ENCODE results near the gene XRCC1. TPM values are rescaled to one million over a fixed set of nuclear protein-coding genes. Genes with fewer than 3 reads are reported as not detected.
A peak's percentile ranks its signal among the peaks of the same experiment; 100 is the strongest.

Gene XRCC1
- total and polyA plus RNA-seq, 9 of the 15 experiments (the other 6 are each of a cell fraction or from before 2014, with no cell fraction given) = 1.5 to 36.9 (median 24.9) TPM

DNA sequence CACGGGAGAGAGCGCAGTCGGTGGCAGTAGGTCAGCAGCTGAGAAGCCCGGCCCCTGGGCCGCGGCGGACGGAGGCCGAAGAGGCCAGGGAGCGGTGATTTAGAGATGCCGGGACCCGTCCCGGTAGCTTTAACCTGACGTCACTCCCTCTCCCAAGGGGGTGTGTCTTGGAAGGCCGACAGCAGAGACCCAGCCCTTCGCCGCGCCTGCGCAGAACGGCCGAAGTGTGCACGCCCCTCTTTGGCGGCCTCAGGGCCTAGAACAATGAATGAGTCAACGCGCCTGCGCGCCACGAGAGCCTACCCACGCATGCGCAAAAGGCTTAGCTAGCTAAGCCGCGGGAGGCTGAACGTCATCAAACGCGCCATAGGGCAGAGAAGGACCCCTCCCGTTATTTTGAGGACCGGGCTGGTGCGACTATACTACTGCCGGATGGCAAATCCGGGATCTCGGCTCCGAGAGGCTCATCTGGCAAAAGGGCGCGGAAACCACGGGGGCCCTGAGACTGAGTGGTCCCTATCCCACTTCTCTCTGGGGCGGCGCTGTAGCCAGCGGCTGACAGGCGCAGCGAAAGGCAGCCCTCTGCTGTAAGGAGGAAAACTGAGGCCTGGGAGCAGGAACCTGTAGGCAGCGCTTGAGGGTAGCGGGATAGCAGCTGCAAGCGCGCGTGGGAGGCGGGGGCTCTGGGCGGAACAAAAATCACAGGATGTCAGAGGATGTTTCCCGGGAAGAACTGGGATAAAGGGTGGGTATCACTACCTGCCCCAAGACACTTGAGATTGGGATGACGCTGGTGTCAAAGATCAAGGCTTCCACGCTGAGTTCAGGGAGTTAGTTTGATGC is 20.9 kb upstream of the XRCC1 start, which contains the start of the genes IRGQ and ZNF576 (continued):
- TF ChIP-seq ZBTB49 (CRISPR knock-in tag; IDR thresholded peaks at IDR 0.05; ENCODE audit: borderline replicate concordance) (no peak), ARID1B (IDR thresholded peaks at IDR 0.05) (peak; percentile 49; the same call in 1 of the 2 replicates), CREB1 (IDR thresholded peaks at IDR 0.05) (peak; percentile 98), CREB1 (CRISPR knock-in tag; IDR thresholded peaks at IDR 0.05) (peak; percentile 99), ZNF324 (CRISPR knock-in tag; IDR thresholded peaks at IDR 0.05) (0 out of 2 replicates have a peak, but pooled peaks have one; percentile 34), SIN3B (IDR thresholded peaks at IDR 0.05; ENCODE audit: low read depth) (peak; percentile 94), RFX7 (CRISPR knock-in tag; IDR thresholded peaks at IDR 0.05) (no peak), ARID4B (CRISPR knock-in tag; IDR thresholded peaks at IDR 0.05) (peak; percentile 14; the same call in 1 of the 2 replicates), MAFG (tag; conservative IDR thresholded peaks at IDR 0.05) (no peak), PKNOX1 (IDR thresholded peaks at IDR 0.05) (peak; percentile 81), CCNT2 (IDR thresholded peaks at IDR 0.05; ENCODE audit: borderline replicate concordance, extremely low read depth, insufficient read length, low read depth, low read length) (peak; percentile 54), PTRF (tag; IDR thresholded peaks at IDR 0.05) (no peak), STAT5A (IDR thresholded peaks at IDR 0.05; ENCODE audit: borderline replicate concordance, low read length) (peak; percentile 36; the same call in 1 of the 2 replicates), KHSRP (IDR thresholded peaks at IDR 0.05) (peak; percentile 70), ELK1 (CRISPR knock-in tag; IDR thresholded peaks at IDR 0.05) (no peak), GATAD2B (IDR thresholded peaks at IDR 0.05; ENCODE audit: borderline replicate concordance) (no peak), RAD21 (CRISPR knock-in tag; conservative IDR thresholded peaks at IDR 0.05 in 1 of 2, IDR thresholded peaks at IDR 0.05 in 1 of 2) (peak in 1 of 2 experiments; percentile 28; a peak in 3 of 4 replicates), CREM (IDR thresholded peaks at IDR 0.05; ENCODE audit: low read depth) (peak; percentile 99), YBX1 (IDR thresholded peaks at IDR 0.05) (no peak), ZNF23 (CRISPR knock-in tag; IDR thresholded peaks at IDR 0.05) (no peak)
